H54 (cell line): Measurements from ENCODE around the gene TTC9B.
A peak's percentile ranks its signal among the peaks of the same experiment; 100 is the strongest.
"Not testable (repeated sequence)": the region's sequence is repeated elsewhere in the genome, so short reads cannot be mapped to it uniquely, and the experiment has no call there.

Experiments
- DNase-seq: peaks from one replicate; pipeline ENCODE4 v3.0.0; 2011; ENCODE audit warnings: low spot score, mixed read lengths; ENCODE audit not compliant: insufficient read length
- FAIRE-seq: peaks from 3 replicates; lab custom pipeline; 2011; peaks lifted over from hg19 to GRCh38; lab: Jason Lieb, UNC
- POLR2A ChIP-seq: IDR thresholded peaks from 2 replicates; pipeline ENCODE4 v1.6.1; 2011; ENCODE audit warnings: low read depth, mild to moderate bottlenecking, low read length

Gene TTC9B

DNA sequence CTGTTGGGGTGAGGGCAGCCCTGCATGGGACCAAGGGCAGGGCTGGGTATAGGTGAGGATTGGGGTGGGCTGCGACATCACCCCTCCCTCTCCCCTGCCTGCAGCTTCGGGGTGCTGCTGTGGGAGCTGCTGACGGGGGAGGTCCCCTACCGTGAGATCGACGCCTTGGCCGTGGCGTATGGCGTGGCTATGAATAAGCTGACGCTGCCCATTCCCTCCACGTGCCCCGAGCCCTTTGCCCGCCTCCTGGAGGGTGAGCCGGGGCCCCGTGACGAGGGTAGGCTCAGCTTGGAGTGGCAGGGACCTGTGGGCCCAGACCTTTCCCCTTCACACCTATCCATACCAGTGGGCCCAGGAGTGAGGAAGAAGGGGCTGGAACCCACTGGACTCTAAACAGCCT lies 13.8 kb downstream of the TTC9B start:
- no peak for TF ChIP-seq POLR2A
- DNase-seq (no peak), FAIRE-seq (no peak)

DNA sequence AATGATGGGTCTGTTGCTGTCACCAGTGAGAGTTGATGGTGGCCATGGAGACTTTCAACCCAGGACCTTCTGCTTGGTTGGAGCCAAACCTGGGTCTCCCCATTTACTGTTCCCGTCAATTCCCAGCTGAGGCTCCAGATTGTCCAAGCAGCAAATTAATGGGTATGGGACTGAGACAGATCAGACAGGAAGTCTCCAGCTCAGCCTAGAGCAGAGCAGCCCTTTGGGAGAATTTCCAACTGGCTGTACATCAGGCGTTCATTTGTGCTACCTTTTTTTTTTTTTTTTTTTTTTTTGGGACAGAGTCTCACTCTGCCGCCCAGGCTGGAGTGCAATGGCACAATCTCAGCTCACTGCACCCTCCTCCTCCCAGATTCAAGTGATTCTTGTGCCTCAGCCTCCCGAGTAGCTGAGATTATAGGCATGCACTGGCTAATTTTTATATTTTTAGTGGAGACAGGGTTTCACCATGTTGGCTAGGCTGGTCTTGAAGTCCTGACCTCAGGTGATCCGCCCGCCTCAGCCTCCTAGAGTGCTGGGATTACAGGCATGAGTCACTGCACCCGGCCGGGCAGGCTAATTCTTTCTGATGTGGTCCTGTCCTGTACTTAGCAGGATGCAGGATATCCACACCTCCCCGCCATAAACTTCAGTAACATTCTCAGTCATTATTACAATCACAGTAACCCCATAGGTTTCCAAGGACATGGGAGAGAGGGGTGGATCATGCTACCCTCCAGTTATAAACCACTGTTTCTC lies 17.7 kb downstream of the TTC9B start:
- DNase-seq (peak; percentile 85), FAIRE-seq (no peak)
- TF ChIP-seq POLR2A: no peak

DNA sequence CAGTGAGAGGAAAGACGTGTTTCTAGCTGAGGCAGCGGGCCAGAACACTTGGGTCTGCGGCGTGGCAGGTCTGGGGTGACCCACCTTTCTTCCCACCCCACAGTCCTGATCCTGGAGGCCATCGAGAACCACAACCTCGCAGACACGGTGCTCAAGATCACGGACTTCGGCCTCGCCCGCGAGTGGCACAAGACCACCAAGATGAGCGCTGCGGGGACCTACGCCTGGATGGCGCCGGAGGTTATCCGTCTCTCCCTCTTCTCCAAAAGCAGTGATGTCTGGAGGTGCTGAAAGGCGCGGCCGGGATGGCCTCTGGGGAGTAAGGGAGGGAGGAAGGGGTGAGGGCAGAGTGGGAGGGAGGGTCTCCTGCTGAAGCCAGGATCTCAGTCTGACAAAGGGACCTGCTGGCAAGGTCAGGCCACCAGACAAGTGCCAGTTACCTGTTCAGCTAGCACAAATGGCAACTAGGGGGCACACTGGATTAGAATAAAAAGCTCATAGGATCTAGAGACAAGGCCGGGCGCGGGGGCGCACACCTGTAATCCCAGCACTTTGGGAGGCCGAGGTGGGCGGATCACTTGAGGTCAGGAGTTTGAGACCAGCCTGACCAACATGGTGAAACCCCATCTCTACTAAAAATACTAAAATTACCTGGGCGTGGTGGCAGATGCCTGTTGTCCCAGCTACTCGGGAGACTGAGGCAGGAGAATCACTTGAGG lies 19.8 kb downstream of the TTC9B start:
- DNase-seq (no peak), FAIRE-seq (no peak)
- TF ChIP-seq POLR2A: no peak

DNA sequence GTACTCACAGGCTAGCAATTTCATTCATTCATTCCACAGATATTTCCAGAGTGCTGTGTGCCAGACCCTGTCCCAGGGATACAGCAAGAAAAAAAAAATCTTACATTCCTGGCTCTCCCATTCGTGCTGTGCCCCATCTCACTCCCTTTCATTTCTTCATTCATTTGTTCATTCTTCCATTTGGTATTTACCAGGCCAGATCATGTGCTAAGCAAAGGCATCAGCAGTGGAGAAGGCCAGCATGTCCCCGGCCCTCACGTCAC lies 24.7 kb downstream of the TTC9B start:
- TF ChIP-seq POLR2A: no peak
- no peak for FAIRE-seq
- no peak for DNase-seq

DNA sequence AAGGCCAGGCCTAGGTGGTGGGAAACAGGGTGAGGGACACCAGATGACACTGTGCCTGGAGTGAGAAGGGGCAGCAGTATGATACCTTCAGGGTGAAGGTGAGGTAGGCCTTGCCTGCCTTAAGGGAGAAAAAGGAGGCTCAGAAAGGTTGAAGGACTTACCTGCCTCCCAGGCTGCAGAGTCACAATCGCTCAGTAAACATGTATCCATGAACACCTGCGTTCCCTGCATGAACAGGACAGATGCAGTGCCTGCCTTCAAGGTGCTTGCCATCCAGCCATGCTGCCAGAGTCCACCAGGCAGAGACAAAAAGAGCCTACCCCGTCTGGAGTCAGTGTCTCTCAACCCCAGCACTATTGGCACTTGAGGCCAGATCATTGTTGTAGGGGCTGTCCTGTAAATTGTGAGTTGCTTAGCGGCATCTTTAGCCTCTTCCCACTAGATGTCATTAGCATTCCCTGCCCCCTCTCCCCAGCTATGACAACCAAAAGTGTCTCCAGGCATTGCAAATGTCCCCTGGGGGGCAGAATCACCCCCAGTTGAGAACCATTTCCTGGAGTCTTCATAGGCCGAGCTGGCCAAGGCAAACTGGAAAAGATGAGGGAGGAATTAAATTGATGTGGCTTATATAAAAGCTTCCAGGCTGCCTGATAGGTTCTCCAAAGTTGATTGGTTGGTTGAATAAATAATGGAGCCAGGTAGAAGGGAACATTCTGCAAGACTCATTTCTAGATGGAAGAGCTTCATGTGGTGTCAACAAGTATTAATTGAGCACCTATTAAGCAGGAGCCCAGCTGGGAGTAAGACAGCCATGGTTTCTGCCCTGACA lies 25.2 kb downstream of the TTC9B start:
- DNase-seq (no peak), FAIRE-seq (no peak)
- TF ChIP-seq POLR2A: no peak

DNA sequence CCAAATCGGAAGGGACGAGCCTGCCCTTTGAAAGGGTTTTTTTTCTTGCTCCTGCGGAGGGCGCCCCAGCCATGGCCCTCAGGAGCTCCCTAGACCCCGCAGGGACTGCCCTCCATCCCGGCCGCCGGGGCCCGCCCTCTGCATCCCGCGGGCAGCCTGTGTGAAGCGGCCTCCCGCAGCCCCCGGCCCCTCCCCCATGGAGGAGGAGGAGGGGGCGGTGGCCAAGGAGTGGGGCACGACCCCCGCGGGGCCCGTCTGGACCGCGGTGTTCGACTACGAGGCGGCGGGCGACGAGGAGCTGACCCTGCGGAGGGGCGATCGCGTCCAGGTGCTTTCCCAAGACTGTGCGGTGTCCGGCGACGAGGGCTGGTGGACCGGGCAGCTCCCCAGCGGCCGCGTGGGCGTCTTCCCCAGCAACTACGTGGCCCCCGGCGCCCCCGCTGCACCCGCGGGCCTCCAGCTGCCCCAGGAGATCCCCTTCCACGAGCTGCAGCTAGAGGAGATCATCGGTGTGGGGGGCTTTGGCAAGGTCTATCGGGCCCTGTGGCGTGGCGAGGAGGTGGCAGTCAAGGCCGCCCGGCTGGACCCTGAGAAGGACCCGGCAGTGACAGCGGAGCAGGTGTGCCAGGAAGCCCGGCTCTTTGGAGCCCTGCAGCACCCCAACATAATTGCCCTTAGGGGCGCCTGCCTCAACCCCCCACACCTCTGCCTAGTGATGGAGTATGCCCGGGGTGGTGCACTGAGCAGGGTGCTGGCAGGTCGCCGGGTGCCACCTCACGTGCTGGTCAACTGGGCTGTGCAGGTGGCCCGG lies 26.1 kb downstream of the TTC9B start:
- TF ChIP-seq POLR2A: no peak
- FAIRE-seq: no peak
- DNase-seq: peak; percentile 63

DNA sequence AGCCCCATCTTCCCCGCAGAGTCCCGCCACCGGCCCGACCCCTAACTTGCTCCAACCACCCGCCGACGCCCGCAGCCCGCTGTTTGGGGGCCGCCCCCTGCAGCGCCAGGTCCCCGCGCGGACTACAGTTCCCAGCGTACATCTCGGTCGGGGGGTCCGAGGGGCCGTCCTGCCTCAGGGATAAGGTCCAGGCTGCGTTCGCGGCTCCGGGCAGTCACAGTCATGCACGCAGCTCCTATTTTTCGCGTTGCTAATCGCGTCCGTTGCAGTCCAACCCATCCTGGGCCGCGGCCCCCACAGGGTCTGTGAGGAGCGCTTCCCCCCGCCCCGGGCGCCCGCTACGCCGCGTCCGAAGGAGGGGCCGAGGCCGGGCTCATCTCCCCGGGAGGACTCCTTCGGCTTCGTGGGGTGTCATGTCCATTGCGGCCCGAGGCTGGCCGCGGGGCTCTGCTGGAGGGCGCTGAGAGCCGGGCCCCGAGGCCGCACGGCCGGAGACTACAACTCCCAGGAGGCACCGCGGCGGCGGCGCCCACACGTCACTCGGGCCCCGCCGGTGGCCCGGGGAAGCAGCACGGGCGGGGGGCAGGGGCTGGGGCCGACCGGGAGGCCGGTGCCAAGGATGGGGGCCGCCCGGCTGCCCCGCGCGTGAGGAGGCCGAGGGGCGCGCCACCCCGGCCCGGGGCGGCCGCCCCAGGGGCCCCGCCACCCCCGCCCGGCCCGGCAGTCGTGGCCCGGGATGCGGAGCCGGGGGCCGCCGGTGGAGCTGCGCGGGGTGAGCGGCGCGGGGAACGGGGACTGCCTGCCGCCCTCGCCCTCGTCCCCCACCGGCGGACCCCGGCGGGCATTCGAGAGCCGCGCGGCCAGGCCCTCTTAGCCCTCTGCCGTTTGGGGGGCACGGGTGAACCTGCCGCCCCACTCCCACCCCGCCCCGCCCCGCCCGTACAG lies 27.0 kb downstream of the TTC9B start, which contains the start of gene MAP3K10:
Gene MAP3K10, plus strand, starts transcription at position 536 of the 945 bp plus-strand sequence. CDS start 606 bp downstream, outside the sequence.
- DNase-seq: peak; percentile 91
- peak; percentile 49 for TF ChIP-seq POLR2A
- FAIRE-seq: no peak

DNA sequence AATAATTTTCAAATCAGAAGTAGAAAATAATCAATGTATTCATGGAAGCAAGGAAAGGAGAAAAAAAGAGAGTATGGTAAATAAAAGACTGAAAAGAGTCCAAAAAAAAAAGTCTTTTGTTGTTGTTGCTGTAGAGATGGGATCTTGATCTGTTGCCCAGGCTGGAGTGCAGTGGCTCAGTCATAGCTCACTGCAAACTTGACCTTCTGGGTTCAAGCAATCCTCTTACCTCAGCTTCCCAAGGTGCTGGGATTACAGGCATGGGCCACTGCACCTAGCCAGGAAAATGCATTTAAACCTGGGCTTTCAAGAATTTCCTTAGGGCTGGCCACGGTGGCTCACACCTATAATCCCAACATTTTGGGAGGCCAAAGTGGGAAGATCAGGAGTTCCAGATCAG lies 33.9 kb downstream of the TTC9B start:
- no peak for DNase-seq
- no peak for FAIRE-seq
- no peak for TF ChIP-seq POLR2A

DNA sequence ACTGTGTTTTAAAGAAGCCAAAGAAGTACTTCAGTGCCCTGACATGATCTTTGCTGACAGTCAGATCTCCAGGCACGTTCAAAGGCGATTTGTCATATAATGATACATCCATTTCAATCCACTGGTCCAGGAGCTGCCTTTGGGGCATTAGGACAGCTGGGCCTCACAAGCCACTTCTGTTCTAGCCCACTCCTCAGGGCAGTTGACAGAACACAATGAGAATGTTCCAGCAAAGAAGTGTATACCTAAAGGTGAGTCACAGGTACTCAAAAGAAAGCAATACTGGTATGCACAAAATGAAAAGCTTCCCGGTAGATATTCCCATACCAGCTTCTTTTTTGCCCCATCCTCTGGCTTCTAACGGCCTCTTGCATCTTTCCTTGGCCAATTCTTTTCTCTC lies 39.4 kb downstream of the TTC9B start:
- FAIRE-seq (no peak), DNase-seq (no peak)
- TF ChIP-seq POLR2A: no peak

DNA sequence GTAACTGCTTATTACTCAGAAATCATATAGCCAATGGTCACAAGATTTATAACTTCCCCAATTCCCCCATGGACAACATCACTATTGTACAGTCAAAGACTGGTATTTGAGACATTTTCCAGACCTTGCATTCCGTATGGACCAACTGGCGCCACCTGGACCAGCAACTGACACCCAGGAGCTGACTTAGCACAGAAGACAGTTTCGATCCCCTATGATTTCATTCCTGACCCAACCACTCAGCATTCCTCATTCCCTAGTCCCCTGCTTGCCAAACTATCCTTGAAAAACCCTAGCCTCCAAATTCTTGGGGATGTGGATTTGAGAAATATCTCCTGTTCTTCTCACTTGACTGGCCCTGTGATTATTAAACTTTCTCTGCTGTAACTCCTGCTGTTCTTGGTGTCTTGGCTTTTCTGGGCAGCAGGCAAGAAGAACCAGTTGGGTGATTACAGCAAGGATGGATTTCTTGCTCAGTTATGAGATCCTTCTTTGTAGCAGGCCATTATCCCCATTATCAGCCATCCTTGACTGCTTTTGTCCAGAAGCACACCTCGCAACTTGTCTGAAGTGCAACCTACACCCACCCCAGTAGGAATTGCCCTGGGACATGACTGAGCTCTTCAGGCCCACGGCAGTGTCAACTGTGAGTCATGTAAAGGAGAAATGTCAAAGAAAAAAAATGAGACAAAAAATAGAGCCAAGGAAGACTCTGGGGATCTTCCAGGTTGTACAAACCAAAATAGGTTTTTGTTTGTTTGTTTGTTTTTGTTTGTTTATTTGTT lies 40.7 kb downstream of the TTC9B start:
- FAIRE-seq (no peak), DNase-seq (no peak)
- TF ChIP-seq POLR2A: no peak

DNA sequence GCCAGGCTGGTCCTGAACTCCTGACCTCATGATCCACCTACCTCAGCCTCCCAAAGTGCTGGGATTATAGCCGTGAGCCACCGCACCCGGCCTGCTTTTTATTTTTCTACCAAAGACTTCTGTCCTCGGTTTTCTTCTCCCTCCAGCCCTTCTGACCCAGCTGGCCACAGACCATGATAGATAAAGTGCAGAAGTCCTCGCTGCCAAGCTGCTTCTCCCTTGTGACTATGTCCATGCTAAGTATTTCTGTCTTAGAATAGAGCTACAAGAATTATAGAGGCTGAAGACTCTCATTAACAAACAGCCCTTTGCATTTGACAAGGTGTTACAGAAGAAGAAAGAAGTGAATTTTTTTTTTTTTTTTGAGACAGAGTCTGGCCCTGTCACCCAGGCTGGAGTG lies 42.4 kb downstream of the TTC9B start:
- no peak for FAIRE-seq
- TF ChIP-seq POLR2A: no peak
- DNase-seq: no peak

DNA sequence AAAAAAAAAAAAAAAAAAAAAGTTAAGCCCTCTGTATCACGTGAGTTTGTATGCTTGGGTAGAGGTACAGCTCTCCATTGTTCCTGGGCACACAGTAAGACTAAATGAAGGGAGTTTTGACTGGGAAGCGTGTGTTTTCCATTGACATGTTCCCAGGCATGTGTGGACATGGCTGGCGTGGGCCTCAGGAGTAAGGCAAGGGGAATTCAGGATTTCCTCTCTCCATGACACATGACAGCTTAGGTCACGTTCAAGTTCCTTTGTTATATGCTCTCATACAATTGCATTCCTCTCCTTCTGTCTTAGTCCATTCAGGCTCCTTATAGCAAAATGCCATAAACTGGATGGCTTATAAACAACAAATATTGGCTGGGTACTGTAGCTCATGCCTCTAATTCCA lies 44.1 kb downstream of the TTC9B start:
- DNase-seq (no peak), FAIRE-seq (no peak)
- TF ChIP-seq POLR2A: no peak

DNA sequence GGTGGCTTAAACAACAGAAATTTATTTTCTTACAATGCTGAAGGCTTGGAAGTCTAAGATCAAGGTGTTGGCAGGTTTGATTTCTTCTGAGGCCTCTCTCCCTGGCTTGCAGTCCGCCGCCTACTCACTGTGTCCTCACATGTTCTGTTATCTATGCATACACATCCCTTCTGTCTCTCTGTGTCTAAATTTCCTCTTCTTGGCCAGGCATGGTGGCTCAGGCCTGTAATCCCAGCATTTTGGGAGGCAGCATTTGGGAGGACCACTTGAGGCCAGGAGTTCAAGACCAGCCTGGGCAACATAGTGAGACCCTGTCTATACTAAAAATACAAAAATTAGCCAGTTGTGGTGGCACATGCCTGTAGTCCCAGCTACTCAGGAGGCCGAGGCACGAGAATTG lies 46.9 kb downstream of the TTC9B start:
- not testable (repeated sequence) for FAIRE-seq, DNase-seq

DNA sequence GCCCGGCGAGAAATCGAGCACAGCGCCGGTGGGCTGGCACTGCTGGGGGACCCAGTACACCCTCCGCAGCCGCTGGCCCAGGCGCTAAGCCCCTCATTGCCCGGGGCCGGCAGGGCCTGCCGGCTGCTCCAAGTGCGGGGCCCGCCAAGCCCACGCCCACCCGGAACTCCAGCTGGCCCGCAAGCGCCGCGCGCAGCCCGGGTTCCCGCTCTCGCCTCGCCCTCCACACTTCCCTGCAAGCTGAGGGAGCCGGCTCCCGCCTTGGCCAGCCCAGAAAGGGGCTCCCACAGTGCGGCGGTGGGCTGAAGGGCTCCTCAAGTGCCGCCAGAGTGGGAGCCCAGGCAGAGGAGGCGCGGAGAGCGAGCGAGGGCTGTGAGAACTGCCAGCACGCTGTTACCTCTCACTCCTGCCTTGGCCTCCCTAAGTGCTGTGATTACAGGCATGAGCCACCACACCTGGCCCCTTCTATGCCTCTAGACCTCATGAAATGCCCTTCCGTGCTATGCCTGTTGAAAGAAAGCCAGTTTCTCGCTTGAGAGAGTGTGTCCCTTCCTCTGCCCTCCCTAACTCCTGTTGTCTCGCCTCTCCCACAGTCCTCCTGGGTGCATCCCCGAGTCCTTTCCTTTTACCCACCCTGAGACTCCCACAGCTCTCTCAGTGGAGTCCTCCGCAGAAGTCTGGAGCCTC lies 47.7 kb downstream of the TTC9B start:
- not testable (repeated sequence) for DNase-seq, FAIRE-seq

DNA sequence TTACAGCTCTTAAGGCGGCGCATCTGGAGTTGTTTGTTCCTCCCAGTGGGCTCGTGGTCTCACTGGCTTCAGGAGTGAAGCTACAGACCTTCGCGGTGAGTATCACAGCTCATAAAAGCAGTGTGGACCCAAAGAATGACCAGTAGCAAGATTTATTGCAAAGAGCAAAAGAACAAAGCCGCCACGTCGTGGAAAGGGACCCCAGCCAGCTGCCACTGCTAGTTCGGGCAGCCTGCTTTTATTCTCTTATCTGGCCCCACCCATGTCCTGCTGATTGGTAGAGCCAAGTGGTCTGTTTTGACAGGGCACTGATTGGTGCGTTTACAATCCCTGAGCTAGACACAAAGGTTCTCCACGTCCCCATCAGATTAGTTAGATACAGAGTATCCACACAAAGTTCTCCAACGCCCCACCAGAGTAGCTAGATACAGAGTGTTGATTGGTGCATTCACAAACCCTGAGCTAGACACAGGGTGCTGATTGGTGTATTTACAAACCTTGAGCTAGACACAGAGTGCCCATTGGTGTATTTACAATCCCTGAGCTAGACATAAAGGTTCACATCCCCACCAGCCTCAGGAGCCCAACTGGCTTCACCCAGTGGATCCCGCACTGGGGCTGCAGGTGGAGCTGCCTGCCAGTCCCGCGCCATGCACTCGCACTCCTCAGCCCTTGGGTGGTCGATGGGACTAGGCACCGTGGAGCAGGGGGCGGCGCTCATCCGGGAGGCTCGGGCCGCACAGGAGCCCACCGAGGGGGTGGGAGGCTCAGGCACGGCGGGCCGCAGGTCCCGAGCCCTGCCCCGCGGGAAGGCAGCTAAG lies 48.5 kb downstream of the TTC9B start:
- DNase-seq, FAIRE-seq: not testable (repeated sequence)
